ENCODE data around the gene CACNB3.

DNA sequence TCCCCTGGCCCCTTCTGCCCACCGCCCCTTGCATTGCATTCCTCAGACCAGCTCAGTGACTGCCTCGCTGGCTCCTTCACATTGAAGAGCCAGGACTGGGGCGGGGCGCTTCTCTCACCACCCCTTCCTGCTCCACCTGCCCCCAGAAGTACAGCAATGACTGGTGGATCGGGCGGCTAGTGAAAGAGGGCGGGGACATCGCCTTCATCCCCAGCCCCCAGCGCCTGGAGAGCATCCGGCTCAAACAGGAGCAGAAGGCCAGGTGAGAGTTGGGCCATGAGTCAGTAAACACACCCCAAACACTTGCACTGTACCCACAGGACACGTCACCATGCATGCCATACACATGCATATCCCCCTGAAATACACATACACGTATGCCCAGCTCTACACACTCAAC, 5.8 kb downstream of the CACNB3 start:
- TF ChIP-seq, protein P1, sequence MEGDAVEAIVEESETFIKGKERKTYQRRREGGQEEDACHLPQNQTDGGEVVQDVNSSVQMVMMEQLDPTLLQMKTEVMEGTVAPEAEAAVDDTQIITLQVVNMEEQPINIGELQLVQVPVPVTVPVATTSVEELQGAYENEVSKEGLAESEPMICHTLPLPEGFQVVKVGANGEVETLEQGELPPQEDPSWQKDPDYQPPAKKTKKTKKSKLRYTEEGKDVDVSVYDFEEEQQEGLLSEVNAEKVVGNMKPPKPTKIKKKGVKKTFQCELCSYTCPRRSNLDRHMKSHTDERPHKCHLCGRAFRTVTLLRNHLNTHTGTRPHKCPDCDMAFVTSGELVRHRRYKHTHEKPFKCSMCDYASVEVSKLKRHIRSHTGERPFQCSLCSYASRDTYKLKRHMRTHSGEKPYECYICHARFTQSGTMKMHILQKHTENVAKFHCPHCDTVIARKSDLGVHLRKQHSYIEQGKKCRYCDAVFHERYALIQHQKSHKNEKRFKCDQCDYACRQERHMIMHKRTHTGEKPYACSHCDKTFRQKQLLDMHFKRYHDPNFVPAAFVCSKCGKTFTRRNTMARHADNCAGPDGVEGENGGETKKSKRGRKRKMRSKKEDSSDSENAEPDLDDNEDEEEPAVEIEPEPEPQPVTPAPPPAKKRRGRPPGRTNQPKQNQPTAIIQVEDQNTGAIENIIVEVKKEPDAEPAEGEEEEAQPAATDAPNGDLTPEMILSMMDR (IDR thresholded peaks at IDR 0.05) = no peak
- TF ChIP-seq ZFX (IDR thresholded peaks at IDR 0.05; ENCODE audit: borderline replicate concordance) = no peak

Data from 22Rv1 (cell line).